Tibial nerve (tissue), 4 donors: ENCODE data around the gene CTU2.

Experiments used
- EP300 ChIP-seq, 2 donors: sonication (generic); formaldehyde crosslinking; IDR thresholded peaks; one replicate each; pipeline ENCODE4 v1.6.1; 2017; ENCODE audit warnings: antibody characterized with exemption in 2 of 2, mild to moderate bottlenecking in 1 of 2
- POLR2A ChIP-seq, 2 donors: fragments of 450-650 bp; IDR thresholded peaks; one replicate each; pipeline ENCODE4 v1.6.1; 2017; ENCODE audit warnings: antibody characterized with exemption in 2 of 2, mild to moderate bottlenecking in 2 of 2, moderate library complexity in 2 of 2
- TF ChIP-seq, protein P1 (sequence below), 5 experiments: fragments of 200-600 bp in 3 of 5; fragments of 450-650 bp in 2 of 5; sonication (generic) in 3 of 5; IDR thresholded peaks; one replicate each; pipeline ENCODE4 v1.5.1; 2016 to 2019; ENCODE audit warnings: antibody characterized with exemption in 5 of 5, mild to moderate bottlenecking in 3 of 5, moderate library complexity in 2 of 5

DNA sequence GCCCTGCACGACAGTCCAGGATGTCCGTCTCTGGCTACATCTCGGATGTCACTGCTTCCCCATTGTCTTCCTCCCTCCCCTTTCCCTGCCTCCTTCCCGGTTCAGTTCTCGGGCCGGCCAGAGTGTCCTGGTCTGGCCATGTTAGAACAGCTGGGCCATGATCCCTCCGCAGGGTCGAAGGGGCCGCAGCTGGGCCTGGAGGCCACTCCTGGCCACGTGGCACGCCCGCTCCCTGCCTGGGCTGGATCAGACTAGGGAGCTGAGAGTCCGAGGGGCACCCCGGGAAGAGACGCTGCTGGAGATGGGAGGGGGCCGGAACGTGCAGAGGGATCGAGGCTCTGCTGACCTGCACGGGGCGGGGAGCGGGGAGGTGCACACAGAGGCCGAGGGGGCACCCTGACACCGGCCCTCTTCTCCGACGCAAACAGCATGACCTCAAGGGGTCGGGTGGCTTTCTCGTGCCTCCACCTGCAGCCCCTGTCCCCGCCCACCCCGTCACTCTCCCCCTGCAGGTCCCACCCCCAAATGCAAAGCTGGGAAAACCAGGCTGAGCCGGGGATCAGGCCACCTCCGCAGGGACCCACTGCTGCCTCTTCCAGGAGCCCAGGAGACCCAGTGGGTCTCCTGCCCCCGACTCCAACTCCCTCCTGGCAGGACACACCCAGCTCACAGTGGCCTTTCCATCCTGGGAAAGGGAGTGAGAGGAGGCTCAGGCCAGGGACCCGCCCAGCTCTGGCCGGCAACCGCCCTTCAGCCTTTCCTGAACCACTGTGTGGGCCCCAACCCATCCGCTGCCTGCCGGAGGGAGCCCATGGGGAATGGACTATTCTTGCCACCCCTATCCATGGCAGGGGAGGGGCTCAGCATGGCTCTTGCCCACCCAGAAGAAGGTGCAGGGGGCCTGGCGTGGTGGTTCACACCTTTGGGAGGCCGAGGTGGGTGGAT is 38.5 kb downstream of the CTU2 start:
- no peak for TF ChIP-seq EP300 (IDR thresholded peaks at IDR 0.05)
- TF ChIP-seq, protein P1, sequence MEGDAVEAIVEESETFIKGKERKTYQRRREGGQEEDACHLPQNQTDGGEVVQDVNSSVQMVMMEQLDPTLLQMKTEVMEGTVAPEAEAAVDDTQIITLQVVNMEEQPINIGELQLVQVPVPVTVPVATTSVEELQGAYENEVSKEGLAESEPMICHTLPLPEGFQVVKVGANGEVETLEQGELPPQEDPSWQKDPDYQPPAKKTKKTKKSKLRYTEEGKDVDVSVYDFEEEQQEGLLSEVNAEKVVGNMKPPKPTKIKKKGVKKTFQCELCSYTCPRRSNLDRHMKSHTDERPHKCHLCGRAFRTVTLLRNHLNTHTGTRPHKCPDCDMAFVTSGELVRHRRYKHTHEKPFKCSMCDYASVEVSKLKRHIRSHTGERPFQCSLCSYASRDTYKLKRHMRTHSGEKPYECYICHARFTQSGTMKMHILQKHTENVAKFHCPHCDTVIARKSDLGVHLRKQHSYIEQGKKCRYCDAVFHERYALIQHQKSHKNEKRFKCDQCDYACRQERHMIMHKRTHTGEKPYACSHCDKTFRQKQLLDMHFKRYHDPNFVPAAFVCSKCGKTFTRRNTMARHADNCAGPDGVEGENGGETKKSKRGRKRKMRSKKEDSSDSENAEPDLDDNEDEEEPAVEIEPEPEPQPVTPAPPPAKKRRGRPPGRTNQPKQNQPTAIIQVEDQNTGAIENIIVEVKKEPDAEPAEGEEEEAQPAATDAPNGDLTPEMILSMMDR (IDR thresholded peaks at IDR 0.05): no peak
- TF ChIP-seq POLR2A (IDR thresholded peaks at IDR 0.05): no peak
